ENCODE measurements around the gene ATP13A2. TPM values are rescaled to one million over a fixed set of nuclear protein-coding genes. Genes with fewer than 3 reads are reported as not detected.

The ATP13A2 gene
- total and polyA plus RNA-seq, 8 donors: 11.1 to 249 (median 24.8) TPM

GRCh38 chr1:16969057-16969611 is 42.6 kb downstream of the ATP13A2 start:
- H3K27ac ChIP-seq: no peak overlapping the region
- 79 to 94% (median 90%) methylated on average over 14 of the region's 14 CpGs for WGBS, 5 donors
- no peaks in the 10 kb centered on the region for H3K9me3 ChIP-seq
- H3K36me3 ChIP-seq: peaks cover 10 to 61% (median 46%) of the 10 kb centered on the region in 4 donors
- intact Hi-C loops (cut with DNase I; ENCODE audit: low total_unique reads): loop anchor here (10.0 kb wide), 1 partner anchor 66 kb away; no protein-coding TSS in a partner anchor
- no peak for TF ChIP-seq POLR2AphosphoS5 (IDR thresholded peaks at IDR 0.05)
- H3K4me3 ChIP-seq: no peak overlapping the region
- DNase-seq: peak in 1 of 2 donors; percentile 53
- no peaks in the 10 kb centered on the region for H3K27me3 ChIP-seq
- peaks cover 0 to 25% (median 13%) of the 10 kb centered on the region in 4 donors for H3K4me1 ChIP-seq

- intact Hi-C loops (cut with DNase I; ENCODE audit: low total_unique reads): loop anchor here (10.0 kb wide), 1 partner anchor 66 kb away; no protein-coding TSS in a partner anchor
- H3K36me3 ChIP-seq: peaks cover 10 to 61% (median 46%) of the 10 kb centered on the region in 4 donors
- no peak overlapping the region for H3K27ac ChIP-seq
Observed at GRCh38 chr1:16968372-16968771, 43.4 kb downstream of the ATP13A2 start.

GRCh38 chr1:16967962-16968361 is 43.8 kb downstream of the ATP13A2 start:
- 95 to 96% (median 95%) methylated on average over 21 of the region's 21 CpGs for WGBS, 5 donors
- Histone ChIP-seq H3K27me3 (no peaks in the 10 kb centered on the region), H3K9me3 (no peaks in the 10 kb centered on the region), H3K27ac (no peak overlapping the region), H3K4me3 (no peak overlapping the region), H3K36me3 (peaks cover 10 to 61% (median 46%) of the 10 kb centered on the region in 4 donors), H3K4me1 (peaks cover 0 to 29% (median 13%) of the 10 kb centered on the region in 4 donors)
- no peak for TF ChIP-seq EP300 (IDR thresholded peaks at IDR 0.05)
- no peak for TF ChIP-seq POLR2AphosphoS5 (IDR thresholded peaks at IDR 0.05)
- no peak for TF ChIP-seq CTCF (IDR thresholded peaks at IDR 0.05)
- TF ChIP-seq POLR2A (IDR thresholded peaks at IDR 0.05): no peak
- no peak for DNase-seq
- intact Hi-C loops (cut with DNase I; ENCODE audit: low total_unique reads): loop anchor here (10.0 kb wide), 1 partner anchor 67 kb away; no protein-coding TSS in a partner anchor

More at GRCh38 chr1:16968372-16968771, 43.4 kb downstream of the ATP13A2 start:
- DNase-seq: no peak
- Histone ChIP-seq H3K4me1 (peaks cover 0 to 28% (median 13%) of the 10 kb centered on the region in 4 donors), H3K9me3 (no peaks in the 10 kb centered on the region), H3K4me3 (no peak overlapping the region), H3K27me3 (no peaks in the 10 kb centered on the region)
- TF ChIP-seq POLR2A (IDR thresholded peaks at IDR 0.05) (no peak), POLR2AphosphoS5 (IDR thresholded peaks at IDR 0.05) (no peak), EP300 (IDR thresholded peaks at IDR 0.05) (no peak), CTCF (IDR thresholded peaks at IDR 0.05) (no peak)
- 93 to 98% (median 95%) methylated on average over 2 to 3 of the region's 3 CpGs for WGBS, 5 donors

GRCh38 chr1:16967095-16967575 is 44.6 kb downstream of the ATP13A2 start:
- intact Hi-C loops (cut with DNase I; ENCODE audit: low total_unique reads): loop anchor here (10.0 kb wide), 1 partner anchor 68 kb away; no protein-coding TSS in a partner anchor
- TF ChIP-seq POLR2AphosphoS5 (IDR thresholded peaks at IDR 0.05) (no peak), CTCF (IDR thresholded peaks at IDR 0.05) (no peak), EP300 (IDR thresholded peaks at IDR 0.05) (no peak), POLR2A (IDR thresholded peaks at IDR 0.05) (no peak)
- H3K36me3 ChIP-seq: peaks cover 10 to 61% (median 46%) of the 10 kb centered on the region in 4 donors
- H3K27ac ChIP-seq: no peak overlapping the region
- H3K27me3 ChIP-seq: no peaks in the 10 kb centered on the region
- H3K4me1 ChIP-seq: peaks cover 0 to 27% (median 13%) of the 10 kb centered on the region in 4 donors
- DNase-seq: peak in 1 of 2 donors; percentile 87
- WGBS, 5 donors: 25 to 34% (median 32%) methylated on average over 4 to 7 of the region's 7 CpGs
- no peaks in the 10 kb centered on the region for H3K9me3 ChIP-seq
- no peak overlapping the region for H3K4me3 ChIP-seq

Data from stomach (tissue), 9 donors.